T-cell (primary cell): Measurements from ENCODE around the gene RERE. TPM values are rescaled to one million over a fixed set of nuclear protein-coding genes. Genes with fewer than 3 reads are reported as not detected.
A peak's percentile ranks its signal among the peaks of the same experiment; 100 is the strongest.

Experiments
- ATAC-seq, 4 experiments: fragments of 200-7000 bp in 3 of 4; fragments of 150-1000 bp in 1 of 4; cut with Tn5 transposase; replicated peaks in 1 of 4; 1 replicate in 3 of 4; 2 replicates in 1 of 4; pipeline ENCODE4 v1.10.0; 2021; ENCODE audit warnings: moderate library complexity in 3 of 4, mild to moderate bottlenecking in 2 of 4, moderate number of reproducible peaks in 1 of 4
- CTCF ChIA-PET, 2 donors: fragments of 300-600 bp; sonication (Branson Sonifier 250); formaldehyde crosslinking; loops; one replicate each; lab custom pipeline; 2022; ENCODE audit warnings: antibody characterized with exemption in 2 of 2; lab: Charles Lee
- POLR2A ChIA-PET, 2 donors: fragments of 300-600 bp; sonication (Branson Sonifier 250); formaldehyde crosslinking; loops; one replicate each; lab custom pipeline; 2022; ENCODE audit warnings: antibody characterized with exemption in 2 of 2; lab: Charles Lee
- DNase-seq, 35 experiments: peaks; one replicate each; pipeline versions ENCODE4 v3.0.0 to v3.0.0-alpha.2; 2013 to 2023
- H3K27ac ChIP-seq: one replicate; pipeline ENCODE4 v1.5.1; 2013; ENCODE audit warnings: low read length
- H3K27me3 ChIP-seq, 2 experiments: replicated peaks in 1 of 2; 1 replicate in 1 of 2; 2 replicates in 1 of 2; pipeline versions ENCODE4 v1.6.1 to v1.7.0; 2013; ENCODE audit warnings: low read length in 1 of 2, mixed read lengths in 1 of 2; ENCODE audit not compliant: control insufficient read depth in 2 of 2, insufficient read depth in 2 of 2; ENCODE audit errors: extremely low read depth in 1 of 2
- H3K36me3 ChIP-seq, 2 donors: 1 replicate in 1 of 2; 2 replicates in 1 of 2; pipeline versions ENCODE4 v1.6.1 to v1.7.0; 2013; ENCODE audit warnings: low read length in 1 of 2; ENCODE audit not compliant: control insufficient read depth in 2 of 2, insufficient read depth in 1 of 2; ENCODE audit errors: extremely low read depth in 1 of 2
- H3K4me1 ChIP-seq, 2 experiments: 1 replicate in 1 of 2; 2 replicates in 1 of 2; pipeline versions ENCODE4 v1.6.1 to v1.7.0; 2013; ENCODE audit warnings: low read length in 2 of 2, mixed read lengths in 1 of 2; ENCODE audit not compliant: insufficient read depth in 2 of 2, control insufficient read depth in 1 of 2; ENCODE audit errors: extremely low read depth in 1 of 2
- H3K4me3 ChIP-seq, 2 donors: 1 replicate in 1 of 2; 2 replicates in 1 of 2; pipeline versions ENCODE4 v1.5.1 to v1.7.0; 2013; ENCODE audit warnings: mild to moderate bottlenecking in 2 of 2, low read length in 1 of 2, moderate library complexity in 1 of 2; ENCODE audit not compliant: control insufficient read depth in 1 of 2; ENCODE audit errors: extremely low read depth in 1 of 2
- H3K9me3 ChIP-seq: 2 replicates; pipeline ENCODE4 v1.7.0; 2013
- H3K27ac Mint-ChIP-seq, 2 donors: one replicate each; pipeline ENCODE4 v1.8.0; 2020 to 2021; ENCODE audit warnings: mild to moderate bottlenecking in 2 of 2, mixed read lengths in 2 of 2
- H3K27me3 Mint-ChIP-seq, 2 donors: one replicate each; pipeline ENCODE4 v1.8.0; 2021 to 2022; ENCODE audit warnings: mixed read lengths in 2 of 2
- H3K36me3 Mint-ChIP-seq: one replicate; pipeline ENCODE4 v1.8.0; 2021; ENCODE audit warnings: mixed read lengths
- H3K4me1 Mint-ChIP-seq, 3 donors: one replicate each; pipeline ENCODE4 v1.8.0; 2020 to 2022; ENCODE audit warnings: mixed read lengths in 3 of 3, mild to moderate bottlenecking in 1 of 3
- H3K4me3 Mint-ChIP-seq, 3 donors: one replicate each; pipeline ENCODE4 v1.8.0; 2020 to 2022; ENCODE audit warnings: mild to moderate bottlenecking in 3 of 3, mixed read lengths in 3 of 3, moderate library complexity in 3 of 3
- H3K9me3 Mint-ChIP-seq, 3 donors: one replicate each; pipeline ENCODE4 v1.8.0; 2020 to 2022; ENCODE audit warnings: mixed read lengths in 3 of 3
- WGBS: methylation state at CpG from one replicate; pipeline ENCODE4 v1.1.5; 2013; ENCODE audit warnings: missing lambda C conversion rate; ENCODE audit not compliant: insufficient coverage; 5-methylcytosine and 5-hydroxymethylcytosine counted together
- total RNA-seq, 35 experiments: library from RNA in 6 of 35; stranded (reverse) in 6 of 35; fragments of 120-200 nt in 1 of 35; gene quantifications; one replicate each; pipeline versions ENCODE4 v1.2.1 to v1.2.4 and lab custom pipeline; 2013 to 2026

Gene RERE
- total RNA-seq, 5 donors from 2014 or later (not counting 1 experiment from before 2014, with no cell fraction given) = 85.1 to 116 (median 103) TPM

- Histone ChIP-seq H3K27ac (peak overlapping the region; percentile 89), H3K4me1 (peaks cover 13 to 32% of the 10 kb centered on the region in 2 experiments), H3K4me3 (peak overlapping the region; percentile 48 to 52), H3K9me3 (no peaks in the 10 kb centered on the region), H3K27me3 (no peaks in the 10 kb centered on the region), H3K36me3 (no peaks in the 10 kb centered on the region)
- H3K36me3 Mint-ChIP-seq = peaks cover 8% of the 10 kb centered on the region
- H3K4me3 Mint-ChIP-seq = no peak overlapping the region
- 17% methylated on average over 2 of the region's 6 CpGs for WGBS
- POLR2A ChIA-PET = interaction anchor here in 1 of 2 donors (0.5 to 1.3 kb wide), 5 partner anchors 15 to 353 kb away, joined by 3 to 6 read pairs (median 4); partner anchors contain the start of gene ENO1
- H3K4me1 Mint-ChIP-seq = peaks cover 10 to 56% (median 35%) of the 10 kb centered on the region in 3 donors
- ATAC-seq = peak; percentile 30 to 32 (median 31)
- H3K27ac Mint-ChIP-seq = no peak overlapping the region
- no peaks in the 10 kb centered on the region for H3K27me3 Mint-ChIP-seq
- DNase-seq = peak in 34 of 35 experiments; percentile 11 to 76 (median 52)
- H3K9me3 Mint-ChIP-seq = no peaks in the 10 kb centered on the region
- CTCF ChIA-PET = interaction anchor here in 1 of 2 donors (0.6 to 1.5 kb wide), 8 partner anchors 10 to 176 kb away, joined by 3 to 4 read pairs (median 4); no protein-coding TSS in a partner anchor
Observed at GRCh38 chr1:8525216-8525557, 292.3 kb downstream of the RERE start.

- Mint-ChIP-seq H3K4me1 (peaks cover 15 to 61% (median 40%) of the 10 kb centered on the region in 3 donors), H3K36me3 (peaks cover 8% of the 10 kb centered on the region), H3K9me3 (no peaks in the 10 kb centered on the region), H3K27me3 (no peaks in the 10 kb centered on the region), H3K27ac (no peak overlapping the region), H3K4me3 (no peak overlapping the region)
- H3K4me1 ChIP-seq = peaks cover 13 to 32% of the 10 kb centered on the region in 2 experiments
- peak overlapping the region; percentile 89 for H3K27ac ChIP-seq
- POLR2A ChIA-PET = interaction anchor here (0.5 to 0.8 kb wide), 3 partner anchors 21 to 105 kb away, joined by 4 to 5 read pairs (median 4); no protein-coding TSS in a partner anchor
- H3K27me3 ChIP-seq = no peaks in the 10 kb centered on the region
- WGBS = no CpG with 5 or more reads among the region's 2 CpGs
- no peaks in the 10 kb centered on the region for H3K36me3 ChIP-seq
- no peak for ATAC-seq
- DNase-seq = peak in 1 of 35 experiments; percentile 30
- H3K4me3 ChIP-seq = peak overlapping the region; percentile 48 to 52
- no peaks in the 10 kb centered on the region for H3K9me3 ChIP-seq
- CTCF ChIA-PET = interaction anchor here in 1 of 2 donors (0.9 to 1.5 kb wide), 2 partner anchors 149 to 176 kb away, joined by 4 read pairs; no protein-coding TSS in a partner anchor
Observed at GRCh38 chr1:8524627-8525157, 292.7 kb downstream of the RERE start.

GRCh38 chr1:8523666-8524206 is 293.7 kb downstream of the RERE start:
- no CpG with 5 or more reads among the region's 5 CpGs for WGBS
- Mint-ChIP-seq H3K9me3 (no peaks in the 10 kb centered on the region), H3K36me3 (peaks cover 8% of the 10 kb centered on the region), H3K4me1 (peaks cover 21 to 67% (median 44%) of the 10 kb centered on the region in 3 donors), H3K27ac (no peak overlapping the region), H3K4me3 (no peak overlapping the region), H3K27me3 (no peaks in the 10 kb centered on the region)
- H3K4me1 ChIP-seq = peaks cover 13 to 32% of the 10 kb centered on the region in 2 experiments
- no peaks in the 10 kb centered on the region for H3K9me3 ChIP-seq
- peak overlapping the region; percentile 89 for H3K27ac ChIP-seq
- ATAC-seq (no peak), DNase-seq (peak in 20 of 35 experiments; percentile 6 to 47 (median 20))
- H3K4me3 ChIP-seq = peak overlapping the region in 1 of 2 donors; percentile 1
- H3K36me3 ChIP-seq = no peaks in the 10 kb centered on the region
- CTCF ChIA-PET = interaction anchor here in 1 of 2 donors (0.6 to 0.9 kb wide), 2 partner anchors 15 to 115 kb away, joined by 3 read pairs; no protein-coding TSS in a partner anchor
- POLR2A ChIA-PET = interaction anchor here (0.5 to 1.3 kb wide), 3 partner anchors 13 to 561 kb away, joined by 3 to 6 read pairs (median 4); no protein-coding TSS in a partner anchor
- H3K27me3 ChIP-seq = no peaks in the 10 kb centered on the region

- ChIA-PET POLR2A (interaction anchor here (0.6 kb wide), 4 partner anchors 53 to 837 kb away, joined by 3 to 7 read pairs (median 4); no protein-coding TSS in a partner anchor), CTCF (interaction anchor here in 1 of 2 donors (0.6 to 0.7 kb wide), 3 partner anchors 9 to 359 kb away, joined by 5 to 6 read pairs (median 5); no protein-coding TSS in a partner anchor)
- Histone ChIP-seq H3K4me3 (no peak overlapping the region), H3K27ac (peak overlapping the region; percentile 33), H3K9me3 (no peaks in the 10 kb centered on the region), H3K36me3 (no peaks in the 10 kb centered on the region), H3K4me1 (peaks cover 25 to 29% of the 10 kb centered on the region in 2 experiments), H3K27me3 (no peaks in the 10 kb centered on the region)
- peaks cover 11% of the 10 kb centered on the region for H3K36me3 Mint-ChIP-seq
- peak overlapping the region in 1 of 3 donors; percentile 7 for H3K4me3 Mint-ChIP-seq
- ATAC-seq (no peak), DNase-seq (no peak)
- H3K27ac Mint-ChIP-seq = peak overlapping the region; percentile 64 to 81
- WGBS = no CpG with 5 or more reads among the region's 6 CpGs
- no peaks in the 10 kb centered on the region for H3K27me3 Mint-ChIP-seq
- no peaks in the 10 kb centered on the region for H3K9me3 Mint-ChIP-seq
- H3K4me1 Mint-ChIP-seq = peaks cover 51 to 83% (median 62%) of the 10 kb centered on the region in 3 donors
Observed at GRCh38 chr1:8520483-8520966, 296.9 kb downstream of the RERE start.

- Histone ChIP-seq H3K4me1 (peaks cover 16 to 24% of the 10 kb centered on the region in 2 experiments), H3K4me3 (no peak overlapping the region), H3K36me3 (no peaks in the 10 kb centered on the region), H3K27me3 (no peaks in the 10 kb centered on the region), H3K9me3 (no peaks in the 10 kb centered on the region), H3K27ac (no peak overlapping the region)
- ATAC-seq (no peak), DNase-seq (no peak)
- no peak overlapping the region for H3K27ac Mint-ChIP-seq
- H3K4me3 Mint-ChIP-seq = no peak overlapping the region
- no peaks in the 10 kb centered on the region for H3K9me3 Mint-ChIP-seq
- peaks cover 11% of the 10 kb centered on the region for H3K36me3 Mint-ChIP-seq
- H3K27me3 Mint-ChIP-seq = no peaks in the 10 kb centered on the region
- H3K4me1 Mint-ChIP-seq = peaks cover 60 to 84% (median 72%) of the 10 kb centered on the region in 3 donors
- ChIA-PET CTCF (no interaction called here), POLR2A (no interaction called here)
- no CpG with 5 or more reads among the region's 1 CpG for WGBS
Observed at GRCh38 chr1:8519167-8519566, 298.3 kb downstream of the RERE start.

- WGBS = 100% methylated on average over 1 of the region's 3 CpGs
- H3K27me3 ChIP-seq = no peaks in the 10 kb centered on the region
- H3K9me3 ChIP-seq = no peaks in the 10 kb centered on the region
- no peak overlapping the region for H3K27ac ChIP-seq
- Mint-ChIP-seq H3K27me3 (no peaks in the 10 kb centered on the region), H3K4me3 (peak overlapping the region in 1 of 3 donors; percentile 50), H3K36me3 (peaks cover 9% of the 10 kb centered on the region), H3K4me1 (peaks cover 65 to 81% (median 77%) of the 10 kb centered on the region in 3 donors), H3K9me3 (no peaks in the 10 kb centered on the region), H3K27ac (peak overlapping the region in 1 of 2 donors; percentile 36)
- peaks cover 11 to 18% of the 10 kb centered on the region in 2 experiments for H3K4me1 ChIP-seq
- no peak for DNase-seq
- ATAC-seq = no peak
- ChIA-PET POLR2A (no interaction called here), CTCF (no interaction called here)
- H3K4me3 ChIP-seq = no peak overlapping the region
- no peaks in the 10 kb centered on the region for H3K36me3 ChIP-seq
Observed at GRCh38 chr1:8518490-8518801, 299.0 kb downstream of the RERE start.
